HG02970 (cell line): ENCODE results near the gene USP32.

Experiments used
- ATAC-seq: cut with Tn5 transposase; IDR thresholded peaks from one replicate; pipeline ENCODE4 v1.9.1; 2021; ENCODE audit warnings: mild to moderate bottlenecking, moderate library complexity, moderate number of reproducible peaks; ENCODE audit not compliant: unreplicated experiment, low FRiP score

USP32 gene

DNA sequence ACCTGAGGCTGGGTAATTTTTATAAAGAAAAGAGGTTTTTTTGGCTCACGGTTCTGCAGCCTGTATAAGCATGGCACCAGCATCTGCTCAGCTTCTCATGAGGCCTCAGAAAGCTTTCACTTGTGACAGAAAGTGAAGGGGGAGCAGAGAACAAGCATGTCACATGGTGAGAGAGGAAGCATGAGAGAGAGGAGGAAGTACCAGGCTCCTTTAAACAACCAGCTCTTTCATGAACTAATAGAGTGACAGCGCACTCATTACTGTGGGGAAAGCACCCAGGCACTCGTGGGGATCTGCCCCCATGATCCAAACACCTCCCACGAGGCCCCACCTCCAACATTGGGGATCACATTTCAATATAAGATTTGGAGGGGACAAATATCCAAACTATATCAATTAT, 86.8 kb downstream of the USP32 start:
- ATAC-seq, result no peak

DNA sequence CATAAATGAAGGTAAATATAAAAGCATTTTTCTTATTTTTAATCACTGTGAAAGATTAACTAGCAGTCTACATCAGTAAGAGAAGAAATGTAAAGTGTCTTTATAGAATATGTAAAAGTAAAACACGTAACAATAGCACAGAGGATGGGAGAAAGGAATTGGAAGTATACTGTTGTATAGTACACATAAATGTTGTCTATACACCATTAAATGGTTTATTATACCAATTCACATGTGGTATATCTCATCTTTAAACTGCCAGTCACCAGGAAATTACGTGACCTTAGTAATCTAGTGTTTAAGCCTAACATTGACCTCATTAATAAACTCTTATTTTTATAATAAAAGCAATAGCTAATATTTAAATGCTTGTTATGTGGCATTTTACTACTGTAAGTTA, 87.4 kb downstream of the USP32 start:
- no peak for ATAC-seq

DNA sequence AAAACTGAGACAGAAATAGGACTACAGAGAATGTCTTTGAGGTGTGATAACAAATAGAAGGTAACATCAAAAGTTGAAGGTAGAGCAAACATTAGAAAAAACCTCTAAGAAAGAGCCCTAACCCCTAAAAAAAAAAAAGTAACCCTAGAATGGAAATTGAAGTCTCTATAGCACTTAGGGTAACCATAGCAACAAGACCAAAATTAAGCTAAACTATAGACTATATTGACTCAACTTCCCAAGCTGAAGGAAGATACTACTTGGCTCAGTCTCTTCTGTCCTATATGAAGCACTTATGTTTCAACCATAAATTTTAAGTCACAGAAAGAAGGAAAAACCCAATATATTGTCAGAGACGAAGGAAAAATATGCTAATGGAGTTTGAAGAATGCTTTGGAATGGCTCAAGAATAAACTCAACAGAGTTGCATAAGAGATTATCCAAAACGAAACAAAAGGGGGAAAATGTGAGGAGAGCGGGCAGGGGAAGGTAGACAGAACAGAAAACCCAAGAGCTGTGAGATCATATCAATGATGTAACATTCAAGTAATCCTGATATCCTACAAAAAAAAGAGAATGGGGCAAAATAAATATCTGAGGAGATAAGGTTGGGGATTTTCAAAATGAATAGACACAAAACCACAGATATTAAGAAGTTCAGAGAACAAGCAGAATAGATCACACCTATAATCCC, 88.4 kb downstream of the USP32 start:
- no peak for ATAC-seq

GRCh38 chr17:60301649-60302048, 90.3 kb downstream of the USP32 start:
- ATAC-seq, result no peak

- ATAC-seq, result no peak
Measured at GRCh38 chr17:60300949-60301348, 91.0 kb downstream of the USP32 start.

DNA sequence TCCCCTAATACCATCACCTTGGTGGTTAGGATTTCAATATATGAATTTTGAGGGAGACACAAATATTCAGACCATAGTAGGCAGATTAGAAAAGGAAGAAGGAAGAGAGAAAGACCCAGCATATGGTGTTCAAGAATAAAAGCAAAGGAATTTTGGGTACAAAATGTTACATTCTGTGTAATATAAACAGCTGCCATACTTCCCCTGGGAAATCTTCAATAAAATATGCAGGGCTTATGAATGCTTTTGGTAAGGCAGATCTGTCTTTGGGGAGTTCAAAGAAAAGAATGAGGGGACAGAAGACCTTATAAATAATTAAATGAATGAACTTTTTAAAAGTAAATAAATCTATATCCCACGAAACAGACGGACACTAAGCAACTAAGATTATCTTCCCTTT, 91.9 kb downstream of the USP32 start:
- no peak for ATAC-seq

DNA sequence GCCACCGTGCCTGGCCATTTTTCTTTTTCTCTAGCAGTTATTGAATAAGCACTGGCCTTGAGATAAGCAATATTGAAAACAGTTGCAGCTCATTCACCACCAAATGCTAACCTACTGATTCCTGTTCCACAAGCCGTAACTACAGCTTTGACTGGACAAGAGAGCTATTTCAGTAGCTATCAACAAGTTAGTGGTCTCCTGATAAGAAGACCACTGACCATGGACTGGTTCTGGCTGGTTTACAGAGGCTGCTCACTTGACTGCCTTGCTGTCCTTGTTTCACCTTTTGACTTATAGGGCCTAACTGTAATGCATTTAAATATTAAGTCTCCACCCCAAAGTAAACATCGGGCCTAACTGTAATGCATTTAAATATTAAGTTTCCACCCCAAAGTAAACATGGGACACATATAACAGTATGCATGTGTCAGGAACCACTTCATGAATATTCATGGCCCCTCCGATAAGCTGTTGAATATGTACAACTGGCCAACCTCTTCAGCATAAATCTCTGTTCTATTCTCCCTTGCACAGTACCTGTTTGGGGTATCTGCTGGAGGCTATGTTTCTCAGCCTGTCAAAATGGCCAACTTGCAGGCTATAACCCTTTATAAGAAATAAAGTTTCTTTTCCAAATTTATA, 94.1 kb downstream of the USP32 start:
- ATAC-seq, result no peak

DNA sequence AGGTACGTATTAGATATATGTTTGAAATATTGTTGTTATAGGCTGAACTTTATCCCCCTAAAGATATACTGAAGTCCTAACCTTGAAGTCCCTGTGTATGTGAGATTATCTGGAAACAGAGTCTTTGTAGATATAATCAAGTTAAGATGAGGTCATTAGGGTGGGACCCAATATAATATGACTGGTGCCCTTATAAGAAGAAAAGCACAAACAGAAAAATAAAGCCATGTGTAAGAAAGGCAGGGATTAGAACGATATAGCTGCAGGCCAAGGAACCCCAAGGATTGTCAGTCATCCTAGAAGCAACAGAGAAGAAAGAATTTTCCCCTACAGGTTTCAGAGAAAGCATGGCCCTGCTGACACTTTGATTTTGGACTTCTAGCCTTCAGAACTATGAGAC, 95.8 kb downstream of the USP32 start:
- no peak for ATAC-seq

GRCh38 chr17:60293580-60294335, 98.2 kb downstream of the USP32 start:
- no peak for ATAC-seq

- no peak for ATAC-seq
Measured at GRCh38 chr17:60292697-60293096, 99.2 kb downstream of the USP32 start.

- ATAC-seq, result no peak
Measured at GRCh38 chr17:60284709-60285108, 107.2 kb downstream of the USP32 start.

GRCh38 chr17:60283816-60284215, 108.1 kb downstream of the USP32 start:
- no peak for ATAC-seq

GRCh38 chr17:60280673-60281072, 111.3 kb downstream of the USP32 start:
- no peak for ATAC-seq

DNA sequence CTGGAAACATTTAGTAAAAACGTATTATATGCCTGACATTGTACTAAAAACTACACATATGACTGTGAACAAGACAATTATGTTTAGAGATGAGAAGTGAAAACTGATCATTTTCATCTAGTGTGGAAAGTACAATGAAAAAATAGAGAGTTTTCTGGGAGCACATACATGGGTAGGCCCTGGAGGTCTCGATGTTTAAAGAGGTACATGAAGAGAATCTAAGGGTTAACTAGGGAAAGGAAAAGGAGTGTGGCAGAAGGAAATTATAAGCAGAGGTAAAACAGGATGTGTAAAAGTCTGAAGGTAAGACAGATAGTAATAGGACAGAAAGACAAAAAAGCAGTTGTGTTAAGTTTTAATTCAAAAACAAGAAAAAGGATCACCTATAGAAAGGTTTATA, 113.7 kb downstream of the USP32 start:
- ATAC-seq, result no peak

- no peak for ATAC-seq
Measured at GRCh38 chr17:60277258-60277657, 114.7 kb downstream of the USP32 start.

DNA sequence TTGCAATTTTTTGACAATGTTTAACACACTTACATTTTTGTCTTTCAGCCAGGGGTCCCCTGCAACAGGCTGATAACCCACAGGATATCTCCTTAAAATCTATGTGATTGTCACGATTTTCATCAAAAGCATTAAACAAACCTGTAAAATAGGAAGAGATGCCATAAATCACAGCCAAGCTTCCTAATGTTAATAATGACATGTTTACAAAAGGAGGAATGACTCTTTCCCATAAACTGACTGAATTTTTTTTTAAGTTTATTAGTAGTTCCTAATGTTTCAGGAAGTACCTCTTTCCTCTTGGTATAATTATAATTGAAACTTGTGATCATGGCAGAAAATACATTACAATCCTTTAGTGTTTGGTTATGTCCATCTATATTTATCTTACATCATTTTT, 122.5 kb downstream of the USP32 start:
- ATAC-seq, result no peak

DNA sequence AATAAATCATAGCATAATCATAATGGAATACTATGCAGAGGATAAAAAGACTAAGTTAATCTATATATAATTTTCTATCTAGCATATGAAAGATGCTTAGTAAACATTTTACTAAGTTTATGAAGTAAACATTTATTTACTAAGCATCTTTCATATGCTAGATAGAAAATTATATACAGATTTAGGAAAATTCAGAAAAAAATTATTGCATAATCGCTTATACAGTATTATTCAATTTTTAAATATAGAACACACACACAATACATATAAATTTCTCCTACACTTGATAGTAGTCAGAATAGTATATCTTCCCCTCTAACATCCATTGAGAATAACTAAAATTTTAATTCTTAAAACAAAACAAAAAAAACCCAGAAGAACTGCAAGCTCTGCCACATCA, 131.4 kb downstream of the USP32 start:
- no peak for ATAC-seq

DNA sequence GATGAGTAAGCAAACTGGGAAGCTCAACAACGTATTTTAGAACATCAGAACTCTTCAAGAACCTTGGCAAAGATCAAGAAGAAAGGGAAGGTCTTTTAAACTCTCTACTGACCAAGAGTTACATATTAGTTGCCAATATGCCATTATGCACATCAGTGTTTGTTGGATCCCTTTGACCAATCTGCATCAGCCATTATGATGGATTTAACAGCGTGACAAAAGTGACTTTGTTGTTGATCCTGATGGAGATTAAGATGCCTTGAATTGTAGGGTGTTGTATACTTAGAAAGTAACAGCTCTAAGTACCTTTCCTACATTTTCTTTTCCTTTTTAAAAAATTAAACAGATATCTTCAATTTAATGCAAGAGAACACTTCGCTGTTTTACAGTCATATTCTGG, 133.6 kb downstream of the USP32 start:
- no peak for ATAC-seq

DNA sequence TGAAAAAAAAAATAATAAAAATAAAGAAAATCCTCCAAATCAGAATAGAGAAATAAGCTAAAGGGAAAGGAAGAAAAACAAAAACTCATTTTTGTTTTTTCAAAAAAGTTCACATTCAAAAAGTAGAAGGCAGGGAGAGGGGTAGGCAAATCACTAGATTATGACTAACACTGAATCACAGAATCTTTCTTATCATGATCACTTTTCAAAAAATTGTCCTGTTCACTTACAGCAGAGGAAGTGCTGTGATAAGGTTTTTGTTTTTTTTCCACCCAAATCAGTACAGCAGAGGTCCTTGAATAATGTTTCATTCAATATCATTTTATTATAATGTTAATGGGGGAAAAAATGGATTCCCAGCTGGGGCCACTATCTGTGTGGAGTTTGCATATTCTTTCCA, 135.8 kb downstream of the USP32 start:
- ATAC-seq, result no peak

DNA sequence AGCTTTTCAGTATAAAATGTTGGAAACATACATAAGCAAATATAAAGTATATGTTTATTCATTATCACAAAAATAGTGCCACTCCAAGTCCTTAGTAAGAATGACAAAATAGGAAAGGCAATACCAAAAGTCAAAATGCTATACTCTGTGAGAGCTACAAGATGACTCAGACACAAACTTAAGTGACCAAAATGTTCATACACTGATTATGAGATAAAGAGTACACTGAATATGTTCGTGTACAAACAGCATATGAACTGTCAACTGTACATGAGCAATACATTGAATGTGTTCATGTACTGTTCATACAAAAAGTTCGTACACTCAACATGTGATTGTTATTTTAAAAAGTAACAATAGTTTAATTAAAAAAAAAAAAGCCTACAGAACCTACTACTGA, 138.9 kb downstream of the USP32 start:
- ATAC-seq, result no peak

DNA sequence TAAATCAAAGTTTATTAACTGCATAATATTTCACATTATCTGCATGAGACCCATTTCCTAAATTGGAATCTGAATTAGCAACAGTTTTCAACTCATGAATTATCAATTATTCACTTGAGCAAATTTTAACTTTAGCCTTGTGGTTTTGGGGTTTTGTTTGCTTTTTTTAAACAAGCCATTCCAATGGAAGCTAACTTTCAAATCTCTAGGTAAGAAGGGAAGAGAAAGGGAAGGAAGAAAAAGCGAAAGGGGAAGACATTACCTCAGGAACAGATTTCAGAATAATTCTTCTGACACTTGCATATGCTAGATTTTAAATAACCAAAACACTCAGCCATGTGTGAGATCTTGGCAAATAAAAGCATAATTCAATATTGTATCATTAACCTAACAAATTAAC, 139.5 kb downstream of the USP32 start:
- ATAC-seq, result no peak
